Breast epithelium (tissue), 4 donors: ENCODE data around the gene PPP1R37. TPM values are rescaled to one million over a fixed set of nuclear protein-coding genes. Genes with fewer than 3 reads are reported as not detected.
A peak's percentile ranks its signal among the peaks of the same experiment; 100 is the strongest.

Experiments used
- DNase-seq, 2 donors: peaks; one replicate each; pipeline ENCODE4 v3.0.0-alpha.2; 2019; ENCODE audit warnings: low spot score in 2 of 2
- H3K27ac ChIP-seq, 2 donors: fragments of 200-600 bp; sonication (generic) in 1 of 2; one replicate each; pipeline ENCODE4 v1.5.1; 2016 to 2019; ENCODE audit warnings: mild to moderate bottlenecking in 1 of 2
- H3K27me3 ChIP-seq, 2 donors: fragments of 200-600 bp; sonication (generic) in 1 of 2; one replicate each; pipeline versions ENCODE4 v1.5.1 to v1.6.0; 2017 to 2019; ENCODE audit warnings: control low read depth in 1 of 2, mild to moderate bottlenecking in 1 of 2
- H3K36me3 ChIP-seq: fragments of 200-600 bp; one replicate; pipeline ENCODE4 v1.5.1; 2019
- H3K4me1 ChIP-seq, 2 donors: fragments of 200-600 bp; sonication (generic); one replicate each; pipeline ENCODE4 v1.5.1; 2016 to 2019; ENCODE audit warnings: control low read depth in 1 of 2
- H3K4me3 ChIP-seq, 3 donors: fragments of 200-600 bp; sonication (generic); 1 replicate in 2 of 3; 2 replicates in 1 of 3; pipeline ENCODE4 v1.5.1; 2016 to 2019; ENCODE audit warnings: mild to moderate bottlenecking in 3 of 3, moderate library complexity in 2 of 3
- H3K9me3 ChIP-seq, 2 donors: fragments of 200-600 bp; sonication (generic) in 1 of 2; one replicate each; pipeline ENCODE4 v1.5.1; 2016 to 2019; ENCODE audit warnings: control low read depth in 1 of 2
- CTCF ChIP-seq, 3 donors: fragments of 450-650 bp; IDR thresholded peaks; one replicate each; pipeline ENCODE4 v1.5.1; 2016 to 2017; ENCODE audit warnings: antibody characterized with exemption in 3 of 3, mild to moderate bottlenecking in 3 of 3, moderate library complexity in 3 of 3
- POLR2A ChIP-seq: fragments of 450-650 bp; IDR thresholded peaks from one replicate; pipeline ENCODE4 v1.6.1; 2016; ENCODE audit warnings: antibody characterized with exemption, mild to moderate bottlenecking, moderate library complexity
- POLR2AphosphoS5 ChIP-seq, 3 donors: sonication (generic); formaldehyde crosslinking; IDR thresholded peaks; one replicate each; pipeline ENCODE4 v1.6.1; 2017; ENCODE audit warnings: antibody characterized with exemption in 3 of 3
- intact Hi-C: fragments of 100-400 bp; cut with DNase I; formaldehyde crosslinking; loops from one replicate; pipeline ENCODE4 v1.15.1; 2023; ENCODE audit warnings: low total_unique reads
- total RNA-seq, 3 donors: library from RNA; depleted of rRNA; stranded (reverse); fragments of >200 nt; gene quantifications; one replicate each; pipeline ENCODE4 v1.1.0, GENCODE V29; 2016

The PPP1R37 gene
- total RNA-seq, 3 donors from 2014 or later = 18.6 to 50.8 (median 33.8) TPM

GRCh38 chr19:45075301-45076028 is 17.5 kb upstream of the PPP1R37 start:
- intact Hi-C loops = no loop called here
- H3K36me3 ChIP-seq = no peaks in the 10 kb centered on the region
- H3K4me1 ChIP-seq = peaks cover 3 to 24% of the 10 kb centered on the region in 2 donors
- no peaks in the 10 kb centered on the region for H3K9me3 ChIP-seq
- DNase-seq = peak; percentile 69 to 83
- peak overlapping the region; percentile 70 to 75 for H3K27ac ChIP-seq
- TF ChIP-seq POLR2AphosphoS5 (IDR thresholded peaks at IDR 0.05) (no peak), CTCF (IDR thresholded peaks at IDR 0.05) (no peak), POLR2A (no peak)
- H3K27me3 ChIP-seq = no peaks in the 10 kb centered on the region
- H3K4me3 ChIP-seq = peak overlapping the region; percentile 51 to 65 (median 60)

GRCh38 chr19:45076029-45076850 is 16.7 kb upstream of the PPP1R37 start, which contains the start of gene ZNF296:
Gene ZNF296, minus strand, starts transcription at chr19:45076478. Its CDS starts 105 bp downstream, at chr19:45076373.
- intact Hi-C loops = no loop called here
- Histone ChIP-seq H3K27me3 (no peaks in the 10 kb centered on the region), H3K4me3 (peak within 1 kb of the TSS; percentile 51 to 65 (median 60)), H3K4me1 (peaks cover 0 to 16% of the 10 kb centered on the region in 2 donors), H3K36me3 (no peaks in the 10 kb centered on the region), H3K9me3 (no peaks in the 10 kb centered on the region), H3K27ac (peak within 1 kb of the TSS; percentile 70 to 75)
- TF ChIP-seq POLR2AphosphoS5 (IDR thresholded peaks at IDR 0.05) = no peak
- TF ChIP-seq POLR2A = no peak
- TF ChIP-seq CTCF (IDR thresholded peaks at IDR 0.05) = no peak
- peak; percentile 71 to 83 for DNase-seq

GRCh38 chr19:45076851-45077730 is 15.9 kb upstream of the PPP1R37 start:
- intact Hi-C loops = no loop called here
- Histone ChIP-seq H3K36me3 (no peaks in the 10 kb centered on the region), H3K27ac (peak overlapping the region; percentile 70 to 75), H3K4me3 (peak overlapping the region; percentile 51 to 65 (median 60)), H3K4me1 (peaks cover 0 to 8% of the 10 kb centered on the region in 2 donors), H3K27me3 (no peaks in the 10 kb centered on the region), H3K9me3 (no peaks in the 10 kb centered on the region)
- TF ChIP-seq CTCF (IDR thresholded peaks at IDR 0.05) = no peak
- no peak for TF ChIP-seq POLR2AphosphoS5 (IDR thresholded peaks at IDR 0.05)
- TF ChIP-seq POLR2A = no peak
- no peak for DNase-seq

- TF ChIP-seq POLR2AphosphoS5 (IDR thresholded peaks at IDR 0.05) (no peak), POLR2A (no peak), CTCF (IDR thresholded peaks at IDR 0.05) (no peak)
- no peaks in the 10 kb centered on the region for H3K36me3 ChIP-seq
- H3K9me3 ChIP-seq = no peaks in the 10 kb centered on the region
- H3K27me3 ChIP-seq = no peaks in the 10 kb centered on the region
- intact Hi-C loops = no loop called here
- H3K4me3 ChIP-seq = peak overlapping the region; percentile 76 to 91 (median 77)
- DNase-seq = no peak
- H3K4me1 ChIP-seq = peaks cover 0 to 5% of the 10 kb centered on the region in 2 donors
- peak overlapping the region; percentile 57 to 78 for H3K27ac ChIP-seq
These were observed 14.5 kb upstream of the PPP1R37 start for GRCh38 chr19:45078390-45079062.
